Suprapubic skin (tissue), 3 donors: ENCODE measurements around the gene UPF2.

Source experiments
- EP300 ChIP-seq: sonication (generic); formaldehyde crosslinking; IDR thresholded peaks from one replicate; pipeline ENCODE4 v1.6.1; 2017; ENCODE audit warnings: antibody characterized with exemption
- POLR2A ChIP-seq, 2 donors: fragments of 450-650 bp; IDR thresholded peaks; one replicate each; pipeline ENCODE4 v1.6.1; 2017; ENCODE audit warnings: antibody characterized with exemption in 2 of 2, mild to moderate bottlenecking in 2 of 2, moderate library complexity in 2 of 2
- TF ChIP-seq, protein P1 (sequence below), 2 donors: fragments of 200-600 bp in 1 of 2; fragments of 450-650 bp in 1 of 2; sonication (generic) in 1 of 2; IDR thresholded peaks; one replicate each; pipeline ENCODE4 v1.5.1; 2016 to 2019; ENCODE audit warnings: antibody characterized with exemption in 2 of 2, mild to moderate bottlenecking in 1 of 2, moderate library complexity in 1 of 2

- no peak for TF ChIP-seq EP300
- TF ChIP-seq, protein P1, sequence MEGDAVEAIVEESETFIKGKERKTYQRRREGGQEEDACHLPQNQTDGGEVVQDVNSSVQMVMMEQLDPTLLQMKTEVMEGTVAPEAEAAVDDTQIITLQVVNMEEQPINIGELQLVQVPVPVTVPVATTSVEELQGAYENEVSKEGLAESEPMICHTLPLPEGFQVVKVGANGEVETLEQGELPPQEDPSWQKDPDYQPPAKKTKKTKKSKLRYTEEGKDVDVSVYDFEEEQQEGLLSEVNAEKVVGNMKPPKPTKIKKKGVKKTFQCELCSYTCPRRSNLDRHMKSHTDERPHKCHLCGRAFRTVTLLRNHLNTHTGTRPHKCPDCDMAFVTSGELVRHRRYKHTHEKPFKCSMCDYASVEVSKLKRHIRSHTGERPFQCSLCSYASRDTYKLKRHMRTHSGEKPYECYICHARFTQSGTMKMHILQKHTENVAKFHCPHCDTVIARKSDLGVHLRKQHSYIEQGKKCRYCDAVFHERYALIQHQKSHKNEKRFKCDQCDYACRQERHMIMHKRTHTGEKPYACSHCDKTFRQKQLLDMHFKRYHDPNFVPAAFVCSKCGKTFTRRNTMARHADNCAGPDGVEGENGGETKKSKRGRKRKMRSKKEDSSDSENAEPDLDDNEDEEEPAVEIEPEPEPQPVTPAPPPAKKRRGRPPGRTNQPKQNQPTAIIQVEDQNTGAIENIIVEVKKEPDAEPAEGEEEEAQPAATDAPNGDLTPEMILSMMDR (IDR thresholded peaks at IDR 0.05), result no peak
- no peak for TF ChIP-seq POLR2A (IDR thresholded peaks at IDR 0.05)
Measured at GRCh38 chr10:11893749-11894278, 148.8 kb downstream of the UPF2 start.
